ENCODE data around the gene TRHDE.

GRCh38 chr12:72369423-72369959 is 97.3 kb downstream of the TRHDE start:
- TF ChIP-seq FOXP1 (CRISPR knock-in tag; IDR thresholded peaks at IDR 0.05; ENCODE audit: borderline replicate concordance) (no peak), ZNF423 (CRISPR knock-in tag; IDR thresholded peaks at IDR 0.05) (no peak), CTCF (IDR thresholded peaks at IDR 0.05) (no peak), AFF4 (CRISPR knock-in tag; IDR thresholded peaks at IDR 0.05; ENCODE audit: borderline replicate concordance) (no peak), PRDM15 (CRISPR knock-in tag; IDR thresholded peaks at IDR 0.05) (no peak), FOXK1 (CRISPR knock-in tag; IDR thresholded peaks at IDR 0.05) (no peak), CBFB (CRISPR knock-in tag; IDR thresholded peaks at IDR 0.05; ENCODE audit: low read depth) (no peak)
